ELR (cell line): ENCODE results near the gene KANSL1.

Experiments used
- DNase-seq: peaks from one replicate; pipeline ENCODE4 v3.0.0-alpha.2; 2015; ENCODE audit warnings: low read depth

KANSL1 gene

DNA sequence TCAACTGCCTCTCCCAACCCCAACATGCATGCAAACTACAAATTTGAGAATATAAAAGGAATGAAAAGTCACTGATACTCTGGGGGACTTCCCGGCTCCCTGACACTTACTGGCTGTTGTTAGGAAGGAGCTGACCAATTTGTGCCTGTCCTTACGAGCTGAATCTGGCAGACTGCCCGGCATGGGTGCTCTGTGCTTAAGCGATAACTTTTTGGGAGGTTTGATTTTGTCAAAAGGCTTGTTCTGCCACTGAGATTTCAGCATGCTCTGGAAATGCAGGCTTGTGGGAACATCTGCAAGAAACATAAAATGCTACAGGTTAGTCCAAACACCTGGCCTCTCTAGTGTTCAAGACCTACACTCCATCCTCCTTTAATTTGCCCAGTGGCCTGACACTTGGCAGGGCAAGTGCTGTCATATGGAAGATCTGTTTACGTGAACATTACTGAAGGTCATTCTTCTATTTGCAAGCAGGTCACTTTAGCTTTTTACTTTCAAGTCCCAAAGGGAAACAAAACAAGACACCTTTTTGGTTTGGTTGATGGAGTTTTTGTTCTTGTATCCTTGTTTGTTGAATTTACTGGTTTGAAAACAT is 153.5 kb downstream of the KANSL1 start:
- DNase-seq = no peak

DNA sequence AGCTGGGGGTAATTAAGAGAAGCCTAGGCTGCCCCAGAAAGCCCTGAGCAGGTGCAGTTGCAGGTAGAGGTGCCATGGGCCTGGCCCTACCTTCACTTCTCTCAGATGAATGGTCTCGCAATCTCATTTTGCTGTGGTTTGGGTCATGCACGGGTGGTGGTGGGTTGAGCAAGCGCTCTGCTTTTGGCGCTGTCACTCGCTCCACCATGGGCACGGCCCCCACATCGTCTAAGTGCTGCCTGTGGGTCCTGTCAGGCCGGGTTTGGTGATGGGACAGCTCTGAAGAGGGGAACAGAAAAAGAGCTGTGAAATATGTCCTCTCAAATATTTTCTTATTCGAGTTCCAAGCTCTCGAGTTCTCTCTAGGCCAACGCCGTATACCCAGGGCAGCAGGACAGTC is 154.3 kb downstream of the KANSL1 start:
- DNase-seq = no peak

GRCh38 chr17:46038414-46038813 is 154.8 kb downstream of the KANSL1 start:
- no peak for DNase-seq

GRCh38 chr17:46037722-46038255 is 155.4 kb downstream of the KANSL1 start:
- DNase-seq = no peak

DNA sequence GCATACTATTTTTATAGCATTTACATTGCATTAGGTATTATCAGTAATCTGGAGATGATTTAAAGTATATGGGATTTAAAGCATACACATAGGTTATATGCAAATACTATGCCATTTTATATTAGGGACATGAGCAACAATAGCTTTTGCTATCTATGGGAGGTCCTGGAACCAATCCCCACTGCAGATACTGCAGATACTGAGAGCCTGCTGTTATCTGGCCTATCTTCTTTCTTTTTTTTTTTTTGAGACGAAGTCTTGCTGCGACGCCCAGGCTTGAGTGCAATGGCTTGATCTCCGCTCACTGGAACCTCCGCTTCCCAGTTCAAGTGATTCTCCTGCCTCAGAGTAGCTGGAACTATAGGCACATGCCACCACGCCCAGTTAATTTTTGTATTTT is 156.7 kb downstream of the KANSL1 start:
- DNase-seq = no peak

DNA sequence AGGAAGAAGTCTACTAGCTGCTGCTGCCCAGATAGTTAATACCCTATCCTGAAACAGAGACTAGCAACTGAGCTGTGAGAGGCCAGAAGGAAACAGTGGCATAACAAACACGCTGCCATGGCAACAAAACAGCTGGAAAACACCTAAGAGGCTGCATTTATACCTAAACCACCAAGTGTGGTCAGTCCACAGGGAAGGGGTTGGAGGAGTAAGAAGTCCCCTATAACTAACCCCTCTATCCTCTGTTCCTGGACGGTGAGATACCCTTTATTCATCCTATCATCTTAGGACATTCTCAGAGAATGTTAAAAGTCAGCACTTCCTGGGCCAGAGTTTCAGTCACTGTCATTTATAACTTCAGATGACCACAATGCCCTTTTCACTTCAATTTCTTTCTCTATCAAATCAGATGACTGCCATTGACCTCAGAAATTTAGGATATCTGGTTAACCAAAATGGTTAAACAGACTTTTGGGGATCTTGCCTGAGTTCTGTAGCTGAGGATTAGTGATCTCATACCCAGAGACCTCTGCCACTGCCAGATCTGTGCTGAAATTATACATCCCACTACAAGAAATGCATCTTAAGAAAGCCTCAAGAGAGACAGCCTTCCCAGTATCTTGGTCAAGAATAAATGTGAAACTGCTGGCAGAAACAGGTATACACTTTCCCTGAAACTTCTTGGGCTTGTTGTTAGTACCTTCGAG is 158.0 kb downstream of the KANSL1 start:
- no peak for DNase-seq

GRCh38 chr17:46033392-46033791 is 159.8 kb downstream of the KANSL1 start:
- no peak for DNase-seq

GRCh38 chr17:46032909-46033308 is 160.3 kb downstream of the KANSL1 start:
- no peak for DNase-seq

GRCh38 chr17:46031920-46032319 is 161.3 kb downstream of the KANSL1 start:
- DNase-seq = no peak

DNA sequence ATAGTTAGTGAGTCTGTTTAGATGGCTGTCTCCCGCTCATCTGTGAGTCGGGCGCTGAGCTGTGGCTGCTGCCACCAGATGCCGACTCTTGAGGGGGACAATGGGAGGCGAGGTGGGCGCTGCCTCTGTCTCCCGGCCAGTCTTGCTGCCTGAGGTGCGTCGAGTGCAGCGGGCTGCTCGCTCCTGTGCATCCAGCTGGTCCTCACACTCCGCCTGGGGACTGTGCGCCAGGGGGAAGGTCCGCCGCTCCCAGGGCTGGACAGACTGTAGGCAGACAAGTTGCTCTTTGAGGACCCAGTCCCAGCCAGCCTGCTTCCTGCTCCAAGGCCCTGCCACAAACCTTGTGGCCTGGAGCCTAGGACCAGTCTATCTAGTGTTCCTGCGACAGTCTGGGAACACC is 161.8 kb downstream of the KANSL1 start:
- no peak for DNase-seq

DNA sequence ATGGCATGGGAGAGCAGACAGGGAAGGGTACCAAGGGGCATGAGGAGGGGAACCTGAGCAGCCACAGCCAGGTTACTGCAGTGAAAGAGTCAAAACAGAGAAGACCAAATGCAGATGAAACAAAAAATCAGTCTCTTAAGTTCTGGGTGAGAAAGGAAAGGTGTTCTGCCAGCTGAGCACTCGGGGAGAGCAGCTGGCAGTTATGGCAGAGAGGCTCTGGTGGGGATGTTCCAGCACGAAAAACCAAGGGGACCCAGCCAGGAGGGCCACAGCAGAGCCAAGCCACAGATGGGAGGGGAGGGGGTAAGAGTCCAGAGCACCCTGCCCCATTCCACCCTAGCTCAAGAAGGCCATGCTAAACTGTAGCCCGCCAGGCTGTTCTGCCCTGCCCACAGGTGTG is 162.5 kb downstream of the KANSL1 start:
- no peak for DNase-seq

DNA sequence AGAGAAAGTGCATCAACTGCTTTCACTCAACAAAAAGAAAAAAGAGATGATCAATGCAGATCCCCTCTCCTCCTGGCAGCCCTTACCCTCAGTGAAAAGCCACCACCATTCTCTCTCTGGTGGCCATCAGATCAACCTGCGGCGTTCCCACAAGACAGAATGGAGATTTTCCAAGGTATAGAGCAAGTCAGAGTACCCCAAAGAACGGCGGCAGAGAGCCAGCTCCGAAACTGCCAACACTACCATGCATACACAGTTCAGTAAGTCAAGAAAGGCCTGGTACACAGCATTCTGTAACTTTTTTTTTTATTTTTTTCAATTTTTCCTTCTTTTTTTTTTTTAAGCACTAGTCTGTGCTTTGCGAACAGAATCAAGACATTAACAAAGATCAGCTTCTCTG is 163.6 kb downstream of the KANSL1 start:
- no peak for DNase-seq

DNA sequence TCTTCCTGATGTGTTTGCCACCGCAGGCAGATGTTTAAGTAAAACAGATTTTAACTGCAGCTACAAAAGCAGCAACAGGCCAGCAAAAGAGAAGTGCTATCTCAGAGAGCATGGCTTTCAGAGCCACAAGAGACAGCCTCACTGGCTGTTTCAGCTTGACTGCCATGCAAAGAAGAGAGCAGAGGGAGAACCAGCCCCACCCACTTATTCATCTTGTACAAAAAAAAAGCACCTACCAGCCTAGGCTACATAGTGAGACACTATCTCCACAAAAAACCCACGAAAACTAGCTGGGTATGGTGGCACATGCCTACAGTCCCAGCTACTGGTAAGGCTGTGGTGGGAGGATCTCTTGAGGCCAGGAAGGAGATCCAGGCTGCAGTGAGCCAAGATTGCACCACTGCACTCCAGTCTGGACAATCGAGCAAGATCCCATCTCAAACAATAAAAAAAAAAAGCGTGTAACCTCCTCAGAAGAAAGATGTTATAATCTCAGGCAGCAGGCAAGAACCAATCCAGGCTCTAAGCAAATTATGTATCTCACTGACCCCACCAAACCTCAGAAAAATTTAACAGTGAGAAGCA is 164.2 kb downstream of the KANSL1 start:
- DNase-seq = no peak

GRCh38 chr17:46028374-46028773 is 164.9 kb downstream of the KANSL1 start:
- no peak for DNase-seq

- no peak for DNase-seq
Observed at GRCh38 chr17:46027976-46028325, 165.3 kb downstream of the KANSL1 start.

- no peak for DNase-seq
Observed at GRCh38 chr17:46027048-46027975, 165.9 kb downstream of the KANSL1 start.

DNA sequence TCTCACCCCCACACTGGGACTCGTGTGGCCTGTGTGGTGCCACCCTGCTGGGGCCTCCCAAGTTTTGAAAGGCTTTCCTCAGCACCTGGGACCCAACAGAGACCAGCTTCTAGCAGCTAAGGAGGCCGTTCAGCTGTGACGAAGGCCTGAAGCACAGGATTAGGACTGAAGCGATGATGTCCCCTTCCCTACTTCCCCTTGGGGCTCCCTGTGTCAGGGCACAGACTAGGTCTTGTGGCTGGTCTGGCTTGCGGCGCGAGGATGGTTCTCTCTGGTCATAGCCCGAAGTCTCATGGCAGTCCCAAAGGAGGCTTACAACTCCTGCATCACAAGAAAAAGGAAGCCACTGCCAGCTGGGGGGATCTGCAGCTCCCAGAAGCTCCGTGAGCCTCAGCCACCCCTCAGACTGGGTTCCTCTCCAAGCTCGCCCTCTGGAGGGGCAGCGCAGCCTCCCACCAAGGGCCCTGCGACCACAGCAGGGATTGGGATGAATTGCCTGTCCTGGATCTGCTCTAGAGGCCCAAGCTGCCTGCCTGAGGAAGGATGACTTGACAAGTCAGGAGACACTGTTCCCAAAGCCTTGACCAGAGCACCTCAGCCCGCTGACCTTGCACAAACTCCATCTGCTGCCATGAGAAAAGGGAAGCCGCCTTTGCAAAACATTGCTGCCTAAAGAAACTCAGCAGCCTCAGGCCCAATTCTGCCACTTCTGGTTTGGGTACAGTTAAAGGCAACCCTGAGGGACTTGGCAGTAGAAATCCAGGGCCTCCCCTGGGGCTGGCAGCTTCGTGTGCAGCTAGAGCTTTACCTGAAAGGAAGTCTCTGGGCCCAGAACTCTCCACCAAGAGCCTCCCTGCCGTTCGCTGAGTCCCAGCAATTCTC is 166.8 kb downstream of the KANSL1 start:
- DNase-seq = no peak

GRCh38 chr17:46025510-46026165 is 167.6 kb downstream of the KANSL1 start:
- no peak for DNase-seq

DNA sequence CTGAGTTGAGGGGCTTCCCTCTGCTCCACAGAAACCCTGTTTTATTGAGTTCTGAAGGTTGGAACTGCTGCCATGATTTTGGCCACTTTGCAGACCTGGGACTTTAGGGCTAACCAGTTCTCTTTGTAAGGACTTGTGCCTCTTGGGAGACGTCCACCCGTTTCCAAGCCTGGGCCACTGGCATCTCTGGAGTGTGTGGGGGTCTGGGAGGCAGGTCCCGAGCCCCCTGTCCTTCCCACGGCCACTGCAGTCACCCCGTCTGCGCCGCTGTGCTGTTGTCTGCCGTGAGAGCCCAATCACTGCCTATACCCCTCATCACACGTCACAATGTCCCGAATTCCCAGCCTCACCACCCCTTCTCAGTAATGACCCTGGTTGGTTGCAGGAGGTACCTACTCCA is 168.2 kb downstream of the KANSL1 start:
- no peak for DNase-seq

- no peak for DNase-seq
Observed at GRCh38 chr17:46024590-46024989, 168.6 kb downstream of the KANSL1 start.
